HepG2 (cell line): ENCODE measurements around the gene WNK2. TPM values are rescaled to one million over a fixed set of nuclear protein-coding genes. Genes with fewer than 3 reads are reported as not detected.

Experiments
- AFF4 ChIP-seq: sonication (generic); formaldehyde crosslinking; IDR thresholded peaks from 2 replicates; pipeline ENCODE4 v1.4.0; 2020; ENCODE audit warnings: missing genetic modification reagents
- CCDC6 ChIP-seq: sonication (generic); formaldehyde crosslinking; IDR thresholded peaks from 2 replicates; pipeline ENCODE4 v1.8.1; 2022; ENCODE audit warnings: mild to moderate bottlenecking, missing genetic modification reagents, moderate library complexity
- DNMT1 ChIP-seq: sonication (generic); formaldehyde crosslinking; IDR thresholded peaks from 2 replicates; pipeline ENCODE4 v1.5.1; 2020; ENCODE audit warnings: mild to moderate bottlenecking, missing genetic modification reagents
- ERF ChIP-seq: IDR thresholded peaks from 2 replicates; pipeline ENCODE4 v1.6.1; 2018; ENCODE audit warnings: missing biosample characterization, missing genetic modification reagents
- GLI4 ChIP-seq: sonication (generic); formaldehyde crosslinking; IDR thresholded peaks from 2 replicates; pipeline ENCODE4 v1.5.1; 2020; ENCODE audit warnings: missing genetic modification reagents, mild to moderate bottlenecking, moderate library complexity, borderline replicate concordance
- HMG20A ChIP-seq: IDR thresholded peaks from 2 replicates; pipeline ENCODE4 v1.6.1; 2016; ENCODE audit warnings: borderline replicate concordance
- KDM2A ChIP-seq: sonication (generic); formaldehyde crosslinking; IDR thresholded peaks from 2 replicates; pipeline ENCODE4 v1.4.0; 2020; ENCODE audit warnings: low read depth, missing genetic modification reagents, borderline replicate concordance
- KDM3A ChIP-seq: IDR thresholded peaks from 2 replicates; pipeline ENCODE4 v1.6.1; 2018; ENCODE audit warnings: low read depth, missing compliant biosample characterization
- SIN3B ChIP-seq: fragments of 150-350 bp; IDR thresholded peaks from 2 replicates; pipeline ENCODE4 v1.6.1; 2014; ENCODE audit warnings: low read length
- SOX6 ChIP-seq, 2 experiments: fragments of 450-650 bp in 1 of 2; sonication (generic) in 1 of 2; formaldehyde crosslinking in 1 of 2; IDR thresholded peaks; 2 replicates each; pipeline versions ENCODE4 v1.4.0 to v1.6.1; 2017 to 2020; ENCODE audit warnings: antibody characterized with exemption in 1 of 2, mild to moderate bottlenecking in 1 of 2, missing genetic modification reagents in 1 of 2
- ZBTB39 ChIP-seq: sonication (generic); formaldehyde crosslinking; IDR thresholded peaks from 2 replicates; pipeline ENCODE4 v1.5.0; 2020; ENCODE audit warnings: missing genetic modification reagents
- ZFP36L1 ChIP-seq: sonication (generic); formaldehyde crosslinking; IDR thresholded peaks from 2 replicates; pipeline ENCODE4 v1.8.0; 2022; ENCODE audit warnings: mild to moderate bottlenecking, missing genetic modification reagents, moderate library complexity
- ZKSCAN8 ChIP-seq: IDR thresholded peaks from 2 replicates; pipeline ENCODE4 v1.6.1; 2016; ENCODE audit warnings: borderline replicate concordance, missing genetic modification reagents, missing compliant biosample characterization
- ZNF224 ChIP-seq: sonication (generic); formaldehyde crosslinking; IDR thresholded peaks from 2 replicates; pipeline ENCODE4 v1.5.0; 2020; ENCODE audit warnings: mild to moderate bottlenecking, missing genetic modification reagents
- ZNF263 ChIP-seq: sonication (generic); formaldehyde crosslinking; IDR thresholded peaks from 2 replicates; pipeline ENCODE4 v1.4.0; 2020; ENCODE audit warnings: missing genetic modification reagents
- ZNF329 ChIP-seq: sonication (generic); formaldehyde crosslinking; IDR thresholded peaks from 2 replicates; pipeline ENCODE4 v1.9.0; 2021; ENCODE audit warnings: low read depth, mild to moderate bottlenecking, missing genetic modification reagents
- ZNF451 ChIP-seq: sonication (generic); formaldehyde crosslinking; IDR thresholded peaks from 2 replicates; pipeline ENCODE4 v1.5.0; 2020; ENCODE audit warnings: mild to moderate bottlenecking, missing genetic modification reagents
- ZNF883 ChIP-seq: sonication (generic); formaldehyde crosslinking; IDR thresholded peaks from 2 replicates; pipeline ENCODE4 v1.5.1; 2020; ENCODE audit warnings: mild to moderate bottlenecking, missing genetic modification reagents; ENCODE audit errors: not compliant biosample characterization
- polyA plus RNA-seq, 8 experiments: library from polyadenylated mRNA; depleted of rRNA in 3 of 8; stranded (reverse) in 7 of 8; unstranded in 1 of 8; fragments of >200 nt; fragmentation: Illumina TruSeq in 4 of 8; extraction: Trizol in 4 of 8; gene quantifications; 2 replicates each; pipeline versions ENCODE4 v1.2.1 to v1.2.3, GENCODE V29; 2011 to 2016; ENCODE audit warnings: low read depth in 4 of 8, missing spikeins in 1 of 8, mixed read lengths in 1 of 8; ENCODE audit not compliant: insufficient read depth in 1 of 8
- total RNA-seq, 5 experiments: library from RNA; depleted of rRNA; stranded (reverse); fragments of >200 nt; fragmentation: Illumina TruSeq; extraction: Trizol; gene quantifications; 2 replicates each; pipeline ENCODE4 v1.2.3, GENCODE V29; 2016; ENCODE audit warnings: low read depth in 1 of 5
- TF ChIP-seq, protein P1 (sequence below): sonication (generic); formaldehyde crosslinking; IDR thresholded peaks from 2 replicates; pipeline ENCODE4 v1.4.0; 2020; ENCODE audit warnings: missing genetic modification reagents
- TF ChIP-seq, protein P2 (sequence below): sonication (generic); formaldehyde crosslinking; IDR thresholded peaks from 2 replicates; pipeline ENCODE4 v1.8.0; 2022; ENCODE audit warnings: mild to moderate bottlenecking, missing genetic modification reagents

The WNK2 gene
- total and polyA plus RNA-seq, 2 of the 13 experiments (the other 11 are each of a cell fraction or from before 2014, with no cell fraction given): 10.5 to 12.0 TPM

DNA sequence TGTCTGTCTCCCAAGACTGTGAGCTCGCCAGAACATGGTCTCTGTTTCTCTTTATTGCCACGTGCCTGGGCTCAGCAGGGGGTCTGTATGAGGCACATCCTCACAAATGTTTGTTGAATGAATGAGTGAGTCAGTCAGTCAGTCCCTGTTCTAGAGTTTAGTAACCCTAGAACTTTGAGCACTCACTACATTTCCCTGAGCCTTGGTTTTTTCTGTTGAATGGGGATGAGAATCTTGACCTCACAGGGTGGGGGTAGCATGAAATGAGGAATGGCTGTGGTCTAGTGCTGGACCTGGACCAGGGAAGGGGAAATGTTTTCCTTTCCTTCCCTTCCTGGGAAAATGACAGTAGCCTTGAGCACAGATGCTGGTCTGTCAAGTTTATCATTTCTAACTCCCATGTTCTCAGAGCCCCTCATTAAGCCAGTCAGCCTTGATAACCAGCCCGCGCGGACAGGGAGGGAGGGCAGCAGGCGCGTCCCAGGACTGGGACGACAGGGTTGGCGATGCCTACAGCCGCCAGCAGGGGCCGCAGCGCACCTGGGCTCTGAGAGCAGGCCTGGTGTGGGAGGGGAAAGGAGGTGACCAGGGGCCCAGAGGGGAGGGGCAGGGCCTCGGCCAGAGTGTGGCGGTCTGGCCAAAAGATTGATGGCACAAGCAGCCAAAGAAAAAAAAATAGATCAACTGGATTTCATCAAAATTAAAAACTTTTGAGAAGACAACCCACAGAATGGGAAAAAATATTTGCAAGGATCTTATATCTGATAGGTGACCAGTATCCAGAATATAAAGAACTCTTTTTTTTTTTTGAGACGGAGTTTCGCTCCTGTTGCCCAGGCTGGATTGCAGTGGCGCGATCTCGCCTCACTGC, 24.1 kb upstream of the WNK2 start (continued):
- TF ChIP-seq KDM2A (CRISPR knock-in tag) (peak; percentile 85), ZBTB39 (CRISPR knock-in tag) (no peak), GLI4 (CRISPR knock-in tag) (0 out of 2 replicates have a peak, but pooled peaks have one; percentile 28), DNMT1 (0 out of 2 replicates have a peak, but pooled peaks have one; percentile 44), KDM3A (CRISPR knock-in tag) (peak; percentile 84; the same call in 1 of the 2 replicates), ZNF263 (CRISPR knock-in tag) (no peak), SOX6 (IDR thresholded peaks at IDR 0.05) (no peak), SOX6 (CRISPR knock-in tag; IDR thresholded peaks at IDR 0.05) (0 out of 2 replicates have a peak, but pooled peaks have one; percentile 26), SIN3B (no peak), CCDC6 (CRISPR knock-in tag) (0 out of 2 replicates have a peak, but pooled peaks have one; percentile 38), ZNF451 (0 out of 2 replicates have a peak, but pooled peaks have one; percentile 52), HMG20A (CRISPR knock-in tag) (0 out of 2 replicates have a peak, but pooled peaks have one; percentile 34), ZFP36L1 (CRISPR knock-in tag) (no peak), ZNF329 (CRISPR knock-in tag) (no peak), ZKSCAN8 (CRISPR knock-in tag) (peak; percentile 44; the same call in 1 of the 2 replicates), ERF (CRISPR knock-in tag) (0 out of 2 replicates have a peak, but pooled peaks have one; percentile 37), ZNF883 (CRISPR knock-in tag) (peak; percentile 68), AFF4 (CRISPR knock-in tag) (no peak), ZNF224 (CRISPR knock-in tag) (no peak)
- TF ChIP-seq, protein P1, sequence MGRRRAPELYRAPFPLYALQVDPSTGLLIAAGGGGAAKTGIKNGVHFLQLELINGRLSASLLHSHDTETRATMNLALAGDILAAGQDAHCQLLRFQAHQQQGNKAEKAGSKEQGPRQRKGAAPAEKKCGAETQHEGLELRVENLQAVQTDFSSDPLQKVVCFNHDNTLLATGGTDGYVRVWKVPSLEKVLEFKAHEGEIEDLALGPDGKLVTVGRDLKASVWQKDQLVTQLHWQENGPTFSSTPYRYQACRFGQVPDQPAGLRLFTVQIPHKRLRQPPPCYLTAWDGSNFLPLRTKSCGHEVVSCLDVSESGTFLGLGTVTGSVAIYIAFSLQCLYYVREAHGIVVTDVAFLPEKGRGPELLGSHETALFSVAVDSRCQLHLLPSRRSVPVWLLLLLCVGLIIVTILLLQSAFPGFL: no peak
- TF ChIP-seq, protein P2, sequence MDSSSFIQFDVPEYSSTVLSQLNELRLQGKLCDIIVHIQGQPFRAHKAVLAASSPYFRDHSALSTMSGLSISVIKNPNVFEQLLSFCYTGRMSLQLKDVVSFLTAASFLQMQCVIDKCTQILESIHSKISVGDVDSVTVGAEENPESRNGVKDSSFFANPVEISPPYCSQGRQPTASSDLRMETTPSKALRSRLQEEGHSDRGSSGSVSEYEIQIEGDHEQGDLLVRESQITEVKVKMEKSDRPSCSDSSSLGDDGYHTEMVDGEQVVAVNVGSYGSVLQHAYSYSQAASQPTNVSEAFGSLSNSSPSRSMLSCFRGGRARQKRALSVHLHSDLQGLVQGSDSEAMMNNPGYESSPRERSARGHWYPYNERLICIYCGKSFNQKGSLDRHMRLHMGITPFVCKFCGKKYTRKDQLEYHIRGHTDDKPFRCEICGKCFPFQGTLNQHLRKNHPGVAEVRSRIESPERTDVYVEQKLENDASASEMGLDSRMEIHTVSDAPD (CRISPR knock-in tag): 0 out of 2 replicates have a peak, but pooled peaks have one; percentile 50
